Hematopoietic multipotent progenitor cell treated with erythropoietin and hydrocortisone succinate and interleukin-3 and kit ligand, for 4 days (in vitro differentiated cells): ENCODE measurements around the gene SLC4A4.
A peak's percentile ranks its signal among the peaks of the same experiment; 100 is the strongest.

Experiments used
- DNase-seq: peaks from one replicate; pipeline ENCODE4 v3.0.0-alpha.2; 2015

SLC4A4 gene

GRCh38 chr4:71607780-71608677 is 269.2 kb downstream of the SLC4A4 start:
- peak; percentile 4 for DNase-seq

- no peak for DNase-seq
Observed at GRCh38 chr4:71608678-71609071, 269.9 kb downstream of the SLC4A4 start.

- DNase-seq, result no peak
Observed at GRCh38 chr4:71609167-71609566, 270.3 kb downstream of the SLC4A4 start.

GRCh38 chr4:71609651-71610050 is 270.8 kb downstream of the SLC4A4 start:
- no peak for DNase-seq

GRCh38 chr4:71614621-71615020 is 275.8 kb downstream of the SLC4A4 start:
- no peak for DNase-seq

GRCh38 chr4:71616168-71616811 is 277.5 kb downstream of the SLC4A4 start:
- no peak for DNase-seq
